HG03354 (cell line): ENCODE results near the gene GALNT10.

ENCODE experiments used
- ATAC-seq: cut with Tn5 transposase; IDR thresholded peaks from one replicate; pipeline ENCODE4 v1.9.1; 2021; ENCODE audit warnings: mild to moderate bottlenecking; ENCODE audit not compliant: unreplicated experiment, poor library complexity, severe bottlenecking

The GALNT10 gene

GRCh38 chr5:154278186-154278585, 87.7 kb downstream of the GALNT10 start:
- no peak for ATAC-seq

DNA sequence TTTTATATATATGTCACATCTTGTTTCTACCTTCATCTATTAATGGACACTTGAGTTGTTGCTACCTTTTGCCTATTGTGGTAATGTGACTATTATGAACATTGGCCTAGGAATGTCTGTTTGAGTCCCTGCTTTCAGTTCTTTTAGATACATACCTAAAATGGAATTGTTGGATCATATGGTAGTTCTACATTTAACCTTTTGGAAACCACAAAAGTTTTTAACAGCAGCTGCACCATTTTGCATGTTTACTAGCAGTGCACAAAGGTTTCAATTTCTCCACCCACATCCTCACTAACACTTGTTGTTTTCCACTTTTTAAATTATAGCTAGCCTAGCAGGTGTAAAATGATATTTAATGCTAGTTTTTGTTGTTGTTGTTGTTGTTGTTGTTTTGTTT, 88.4 kb downstream of the GALNT10 start:
- ATAC-seq = peak; percentile 70

DNA sequence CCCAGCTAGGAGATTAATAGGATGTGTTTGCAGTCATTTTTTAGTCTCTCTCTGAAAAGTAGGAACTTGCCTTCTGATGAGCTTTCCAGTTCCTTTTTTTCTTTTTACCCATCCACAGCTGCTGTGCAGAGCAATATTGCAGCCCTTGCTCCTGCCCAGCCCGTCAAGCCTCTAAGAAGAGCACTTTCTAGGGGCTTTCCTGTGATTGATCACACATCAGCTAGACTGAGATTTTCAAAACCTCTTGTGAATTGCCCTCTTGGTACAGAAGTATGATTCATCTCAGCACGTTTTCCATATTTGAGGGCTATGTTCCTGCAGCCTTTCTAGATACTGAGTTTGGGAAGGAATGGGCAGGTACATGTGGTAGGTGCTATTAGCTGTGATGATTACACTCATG, 93.9 kb downstream of the GALNT10 start:
- peak; percentile 90 for ATAC-seq

GRCh38 chr5:154285661-154286408, 95.3 kb downstream of the GALNT10 start:
- no peak for ATAC-seq

DNA sequence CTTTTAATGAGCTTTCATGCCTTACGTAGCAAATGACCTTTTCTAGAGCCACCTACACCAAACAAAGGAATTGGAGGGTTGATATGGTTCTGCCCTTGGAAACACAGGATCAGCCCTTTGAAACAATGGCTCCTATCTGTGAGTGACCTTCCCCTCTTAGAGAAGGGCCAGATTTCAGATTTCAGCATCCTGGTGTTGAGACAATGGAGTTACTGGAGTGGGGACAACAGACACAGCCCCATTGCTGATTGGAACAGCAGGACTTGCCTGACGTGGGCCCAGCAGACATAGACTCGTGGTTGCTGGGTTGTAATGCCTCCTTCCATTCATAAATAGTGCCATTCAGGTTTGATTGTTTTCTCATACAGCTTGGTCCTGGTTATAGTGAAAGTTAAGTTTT, 96.0 kb downstream of the GALNT10 start:
- ATAC-seq = no peak

GRCh38 chr5:154287136-154287535, 96.6 kb downstream of the GALNT10 start:
- ATAC-seq = no peak

GRCh38 chr5:154288145-154288544, 97.6 kb downstream of the GALNT10 start:
- no peak for ATAC-seq

DNA sequence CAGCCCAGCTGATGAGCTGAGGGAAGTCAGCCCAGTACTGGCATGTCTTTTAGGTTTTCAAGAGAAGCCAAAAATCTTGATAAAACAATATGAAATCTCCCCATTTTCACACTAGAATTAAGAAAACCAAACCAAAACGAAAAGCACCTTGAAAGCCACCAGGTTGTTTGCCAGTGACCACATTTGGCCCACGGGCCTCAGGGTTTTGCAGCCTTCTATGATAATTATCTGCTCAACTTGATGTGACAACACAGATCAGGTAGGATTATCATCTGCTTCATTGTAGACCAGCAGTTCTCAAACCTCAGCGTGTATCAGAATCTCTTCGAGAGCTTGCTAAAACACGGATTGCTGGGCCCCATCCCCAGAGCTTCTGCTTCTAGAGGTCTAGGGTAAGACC, 101.4 kb downstream of the GALNT10 start:
- no peak for ATAC-seq

GRCh38 chr5:154293219-154293618, 102.7 kb downstream of the GALNT10 start:
- no peak for ATAC-seq

DNA sequence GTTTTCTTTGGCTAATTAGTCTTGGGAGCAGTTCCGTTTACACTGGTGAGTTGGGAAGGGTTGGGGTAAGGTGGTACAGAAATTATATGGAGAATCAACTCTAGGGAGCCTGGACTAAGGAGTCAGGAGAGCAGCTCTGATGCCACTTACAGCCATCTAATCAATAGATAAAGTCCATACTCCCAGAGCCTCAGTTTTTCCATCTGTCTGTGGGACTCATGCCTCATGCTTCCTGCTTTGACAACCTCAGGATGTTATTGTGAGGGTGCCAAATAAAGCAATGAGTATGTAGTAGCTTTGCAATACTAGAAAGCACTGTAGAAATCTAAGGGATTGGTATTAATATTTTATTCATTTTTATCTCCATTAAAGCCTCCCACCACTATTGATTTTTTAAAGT, 105.0 kb downstream of the GALNT10 start:
- ATAC-seq = no peak

DNA sequence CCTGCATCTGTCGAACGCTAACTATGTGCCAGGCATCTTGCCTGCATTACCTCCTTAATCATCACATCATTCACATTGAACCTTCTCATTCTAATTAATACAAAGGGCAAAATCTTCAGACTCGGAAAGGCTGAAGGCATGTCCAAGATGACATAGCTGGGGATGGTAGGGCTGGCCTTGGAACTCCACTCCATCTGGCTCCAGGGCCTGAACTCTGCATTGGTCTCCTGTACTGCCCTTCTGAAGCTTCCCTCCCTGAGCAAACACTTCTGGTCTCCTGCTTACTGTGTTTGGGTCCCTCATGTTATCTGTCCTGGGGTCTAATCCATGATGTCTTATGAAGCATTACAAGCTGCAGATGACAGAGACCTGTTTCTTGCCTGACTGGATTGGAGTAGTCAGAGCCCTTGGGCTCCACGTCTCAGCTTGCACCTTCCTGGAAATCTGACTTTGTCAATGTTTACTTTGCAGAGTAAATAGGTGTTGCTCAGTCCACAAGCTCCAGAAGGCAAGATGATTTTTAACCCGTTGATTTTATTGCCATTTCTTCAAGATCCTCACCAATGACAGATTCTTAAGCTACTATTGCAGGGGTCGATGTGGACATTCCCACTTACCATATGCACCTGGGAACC, 106.1 kb downstream of the GALNT10 start:
- ATAC-seq = no peak

- no peak for ATAC-seq
These were observed 107.5 kb downstream of the GALNT10 start for GRCh38 chr5:154298065-154298464.

DNA sequence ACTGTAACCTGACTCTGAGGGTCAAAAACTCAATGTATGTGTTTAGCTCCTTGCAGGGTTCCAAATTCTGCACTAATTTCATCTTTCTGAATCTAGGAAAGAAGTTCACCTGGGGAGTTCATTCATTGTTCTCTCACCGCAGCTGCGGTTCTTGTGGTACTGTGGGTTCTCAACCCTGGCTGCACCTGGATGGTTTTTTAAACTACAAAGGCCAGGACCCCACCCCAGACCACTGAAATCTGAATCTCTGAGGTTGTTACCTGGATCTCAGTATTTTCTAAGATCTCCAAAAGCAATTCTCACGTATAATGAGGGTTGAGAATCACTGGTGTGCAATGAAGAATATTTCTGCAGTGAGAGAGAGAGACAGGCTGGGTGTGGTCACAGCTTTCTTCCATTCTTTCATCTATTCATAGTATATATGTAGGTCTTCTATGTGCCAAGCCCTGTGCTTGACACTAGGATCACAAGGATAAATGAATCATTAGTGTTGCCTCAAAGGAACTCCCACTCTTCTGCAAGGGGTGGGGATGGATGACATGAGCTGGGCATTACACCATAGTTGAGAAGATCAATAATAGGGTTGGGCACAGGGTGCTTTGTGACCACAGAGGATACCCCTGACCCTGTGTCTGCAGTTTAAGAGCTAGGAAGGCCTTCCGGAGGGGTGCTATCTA, 109.8 kb downstream of the GALNT10 start:
- ATAC-seq = no peak

- no peak for ATAC-seq
These were observed 111.2 kb downstream of the GALNT10 start for GRCh38 chr5:154301726-154302125.

DNA sequence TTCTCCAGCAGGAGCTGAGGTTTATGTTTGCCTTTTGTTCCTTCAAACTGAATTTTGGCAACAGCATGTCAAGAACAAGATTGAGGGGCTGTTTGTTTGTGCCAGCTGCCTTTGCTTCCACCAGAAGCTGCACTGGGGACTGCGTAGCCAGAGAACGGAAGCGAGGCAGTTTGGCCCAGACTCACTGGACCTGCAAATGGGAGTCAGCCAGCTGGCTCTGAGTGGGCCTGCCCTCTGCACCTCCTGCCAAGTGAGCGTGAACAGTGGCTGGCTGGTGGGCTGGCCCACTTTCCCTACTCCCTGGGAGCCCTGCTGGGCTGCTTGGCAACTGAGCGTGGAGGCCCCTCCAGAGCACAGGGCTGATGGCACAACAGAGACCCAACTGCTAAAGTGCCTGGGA, 111.6 kb downstream of the GALNT10 start:
- ATAC-seq = no peak

DNA sequence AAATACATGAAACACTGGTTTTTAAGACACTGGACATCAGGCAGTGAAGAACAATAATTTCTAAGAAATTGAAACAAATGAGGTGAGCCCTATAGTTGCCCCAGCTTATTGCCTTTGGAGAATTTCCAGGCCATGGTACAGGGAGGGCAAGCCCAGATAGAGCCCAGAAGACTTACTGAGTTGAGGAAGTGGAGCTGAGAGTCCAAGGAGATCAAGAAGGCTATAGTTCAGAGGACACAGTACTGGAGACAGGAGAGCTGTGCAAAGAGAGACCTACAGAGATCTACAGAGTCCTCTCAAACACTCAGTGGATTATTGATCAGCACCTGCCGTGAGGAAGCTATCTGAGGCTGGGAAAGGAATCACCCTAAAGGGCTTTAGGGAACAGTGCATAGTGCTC, 112.6 kb downstream of the GALNT10 start:
- ATAC-seq = no peak

GRCh38 chr5:154308443-154309370, 118.2 kb downstream of the GALNT10 start:
- ATAC-seq = no peak

DNA sequence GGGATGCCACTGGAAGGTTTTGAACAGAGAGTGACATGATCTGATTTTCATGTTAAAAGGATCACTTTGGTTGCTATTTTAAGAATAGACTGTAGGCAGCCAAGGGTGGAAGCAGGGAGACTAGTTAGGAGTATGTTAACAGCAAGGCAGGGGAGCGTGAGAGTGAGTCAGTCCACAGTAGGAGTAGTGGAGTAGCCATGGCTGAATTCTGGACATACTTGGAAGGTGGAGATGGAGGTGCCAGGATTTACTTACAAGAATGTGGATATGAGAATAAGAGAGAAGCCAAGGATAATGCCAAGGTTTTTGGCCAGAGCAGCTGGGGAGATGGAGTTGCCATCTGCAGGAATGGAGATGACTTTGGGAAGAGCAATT, 118.8 kb downstream of the GALNT10 start:
- ATAC-seq = no peak

DNA sequence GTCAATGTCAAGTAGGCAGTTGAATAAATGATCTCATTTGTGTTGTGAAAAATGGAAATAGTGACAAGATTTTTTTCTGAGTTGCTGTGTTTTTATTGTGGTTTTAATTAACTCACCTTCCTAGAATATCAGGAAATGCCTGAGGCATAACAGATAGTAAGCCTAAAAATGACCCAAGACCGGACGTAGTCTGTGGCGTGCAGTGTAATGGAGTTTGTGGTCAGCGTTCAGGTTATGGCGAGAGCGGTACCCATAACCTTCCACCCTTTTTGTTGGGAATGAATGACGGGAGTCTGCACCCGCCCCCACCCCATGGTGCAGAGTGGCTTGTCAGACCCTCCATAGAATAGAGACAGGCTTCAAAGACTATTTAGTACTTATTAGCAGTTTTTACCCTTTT, 119.3 kb downstream of the GALNT10 start:
- no peak for ATAC-seq

- peak; percentile 63 for ATAC-seq
These were observed 120.8 kb downstream of the GALNT10 start for GRCh38 chr5:154311362-154311761.
